ENCODE data around the gene NCOA7.
"Not testable (repeated sequence)": the region's sequence is repeated elsewhere in the genome, so short reads cannot be mapped to it uniquely, and the experiment has no call there.

NCOA7 gene

DNA sequence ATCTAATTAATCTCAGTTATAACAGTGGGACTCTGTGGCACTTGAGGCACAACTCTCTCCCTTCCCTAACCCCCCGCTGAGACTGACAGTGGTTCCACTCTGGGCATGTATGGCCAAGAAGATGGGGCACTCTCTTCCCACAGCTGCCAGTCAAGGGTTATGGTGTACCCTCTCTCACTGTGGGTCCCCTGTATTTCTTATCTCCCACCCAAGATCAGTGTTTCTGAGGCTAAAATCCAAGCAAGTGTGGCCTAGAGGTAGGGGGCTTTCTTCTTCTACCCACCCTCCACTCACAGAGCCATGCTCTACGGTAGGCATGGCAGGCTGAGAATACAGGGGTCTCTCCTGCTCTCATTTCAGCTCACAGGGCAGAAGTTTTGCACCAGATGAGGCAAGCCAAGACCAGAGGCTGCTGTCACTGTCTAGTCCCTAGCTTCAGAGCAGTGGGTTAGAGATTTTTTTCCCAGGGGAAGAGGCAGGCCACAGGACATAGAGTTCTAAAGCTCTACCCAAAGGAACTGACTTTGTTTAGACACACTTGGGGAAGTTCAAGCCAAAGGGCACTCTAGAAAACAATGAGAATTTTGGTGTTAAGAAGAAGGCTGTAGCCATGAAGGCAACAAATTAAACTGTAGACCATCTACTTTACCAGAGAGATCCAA, 134.1 kb downstream of the NCOA7 start:
- DNase-seq: no peak

GRCh38 chr6:125926711-125927110, 136.0 kb downstream of the NCOA7 start:
- DNase-seq: no peak

DNA sequence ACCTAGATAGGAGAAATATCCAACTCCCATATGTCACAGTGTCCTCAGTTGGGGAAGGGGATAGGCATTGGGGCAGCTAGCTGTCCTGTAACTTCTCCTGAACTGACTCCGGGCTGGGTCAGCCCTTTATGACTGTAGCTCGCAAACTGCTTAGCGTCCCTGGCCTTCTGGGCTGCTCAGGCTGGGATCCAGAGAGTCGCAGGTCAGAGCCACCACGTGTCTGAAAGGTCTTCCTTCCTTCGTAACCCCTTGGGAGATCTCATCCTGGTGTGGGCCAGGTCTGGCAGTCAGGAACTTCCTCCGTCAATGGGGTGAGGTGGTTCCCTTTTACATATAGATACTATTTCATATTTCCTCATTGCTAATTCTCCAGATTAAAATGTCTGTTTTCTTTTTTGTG, 137.0 kb downstream of the NCOA7 start:
- no peak for DNase-seq

DNA sequence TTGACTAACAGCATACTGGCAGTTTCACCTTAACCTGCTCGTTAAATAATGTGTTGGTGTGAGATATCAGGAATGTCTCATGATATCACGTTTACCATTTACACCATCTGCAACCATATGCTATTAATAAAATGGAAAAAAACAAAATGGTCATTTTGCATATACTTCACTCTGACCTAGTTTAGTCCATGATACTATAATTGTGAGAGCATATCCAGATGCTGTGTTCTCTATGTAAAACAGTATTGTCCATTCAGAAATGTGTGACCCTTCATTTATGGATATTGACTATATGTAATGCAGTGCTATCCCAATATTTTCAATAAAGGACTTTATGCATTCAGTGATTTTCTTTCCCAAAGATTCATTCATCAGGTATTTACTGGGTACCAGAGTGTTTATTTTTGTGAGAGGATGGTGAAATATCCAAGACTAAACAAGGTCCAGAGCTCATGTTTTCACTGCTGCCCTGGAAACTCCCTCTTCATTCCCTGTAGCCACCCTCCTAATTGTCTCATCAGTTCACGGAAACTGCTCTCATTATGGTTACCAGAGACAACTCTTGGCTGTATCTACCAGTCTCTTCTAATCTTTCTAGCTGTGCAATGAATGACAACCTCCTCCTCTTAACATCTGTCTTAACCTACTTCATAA, 140.1 kb downstream of the NCOA7 start:
- DNase-seq: peak; percentile 19

DNA sequence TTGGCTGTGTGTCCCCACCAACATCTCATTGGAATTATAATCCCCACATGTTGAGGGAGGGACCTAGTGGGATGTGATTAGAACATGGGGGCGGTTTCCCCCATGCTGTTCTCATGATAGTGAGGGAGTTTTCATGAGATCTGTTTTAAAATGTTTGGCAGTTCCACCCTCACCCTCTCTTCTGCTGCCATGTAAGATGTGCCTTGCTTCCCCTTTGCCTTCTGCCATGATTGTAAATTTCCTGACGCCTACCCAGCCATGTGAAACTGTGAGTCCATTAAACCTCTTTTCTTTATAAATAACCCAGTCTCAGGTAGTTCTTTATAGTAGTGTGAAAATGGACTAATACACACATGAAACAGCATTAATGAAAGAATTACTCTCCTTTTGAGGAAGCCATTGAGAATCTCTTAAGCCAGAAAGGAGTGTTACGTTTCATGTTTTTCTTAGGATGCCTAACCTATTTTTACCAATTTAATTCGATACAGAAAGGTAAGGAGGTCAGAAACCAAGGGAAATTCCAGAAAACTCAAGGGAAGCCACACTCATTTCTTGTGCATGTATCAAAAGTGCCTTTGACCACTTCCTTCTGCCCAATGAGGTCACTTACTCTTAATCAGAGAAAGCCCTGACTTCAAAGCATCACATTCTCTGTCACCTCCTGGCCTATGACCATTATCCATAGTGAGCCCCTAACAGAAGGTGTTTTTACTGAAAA, 141.1 kb downstream of the NCOA7 start:
- no peak for DNase-seq

DNA sequence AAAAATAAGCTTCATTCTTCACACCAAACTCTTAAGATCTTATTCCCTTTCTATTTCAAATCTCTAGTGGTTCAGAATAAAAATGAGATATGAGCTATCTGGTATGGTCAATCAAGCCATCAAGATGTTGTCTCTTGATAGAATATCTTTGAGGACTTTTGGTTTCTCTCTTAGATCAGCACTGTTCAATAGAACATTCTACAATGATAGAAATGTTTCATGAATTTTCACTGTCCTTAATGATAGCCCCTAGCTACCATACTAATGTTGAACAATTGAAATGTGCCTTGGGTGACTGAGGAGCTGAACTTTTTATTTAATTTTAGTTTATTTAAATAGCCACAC, 141.7 kb downstream of the NCOA7 start:
- no peak for DNase-seq

- DNase-seq: not testable (repeated sequence)
Measured at GRCh38 chr6:125935520-125935919, 144.8 kb downstream of the NCOA7 start.

GRCh38 chr6:125939026-125939425, 148.3 kb downstream of the NCOA7 start:
- no peak for DNase-seq

- DNase-seq: no peak
Measured at GRCh38 chr6:125939791-125940190, 149.0 kb downstream of the NCOA7 start.

- DNase-seq: no peak
Measured at GRCh38 chr6:125940247-125941041, 149.7 kb downstream of the NCOA7 start.

- DNase-seq: no peak
Measured at GRCh38 chr6:125942672-125943527, 152.1 kb downstream of the NCOA7 start.

- no peak for DNase-seq
Measured at GRCh38 chr6:125943528-125944433, 153.0 kb downstream of the NCOA7 start.

DNA sequence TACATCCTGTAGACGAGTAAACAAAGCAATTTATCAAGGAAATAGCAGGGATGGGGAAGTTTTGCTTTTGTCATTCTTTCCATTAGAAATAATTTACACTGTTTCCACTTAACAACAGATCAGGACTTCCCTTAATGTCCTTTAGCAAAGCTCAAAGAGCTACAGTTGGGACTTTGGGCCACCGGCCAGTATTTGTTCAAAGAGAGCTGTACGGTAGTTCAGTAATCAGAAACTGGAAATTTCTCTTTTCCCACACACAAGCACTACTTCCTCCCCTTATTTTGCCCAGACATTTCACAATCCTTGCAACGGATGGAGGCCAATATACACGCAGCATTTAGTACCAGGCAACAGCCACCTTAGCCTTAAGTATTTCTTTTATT, 153.7 kb downstream of the NCOA7 start:
- DNase-seq: no peak

DNA sequence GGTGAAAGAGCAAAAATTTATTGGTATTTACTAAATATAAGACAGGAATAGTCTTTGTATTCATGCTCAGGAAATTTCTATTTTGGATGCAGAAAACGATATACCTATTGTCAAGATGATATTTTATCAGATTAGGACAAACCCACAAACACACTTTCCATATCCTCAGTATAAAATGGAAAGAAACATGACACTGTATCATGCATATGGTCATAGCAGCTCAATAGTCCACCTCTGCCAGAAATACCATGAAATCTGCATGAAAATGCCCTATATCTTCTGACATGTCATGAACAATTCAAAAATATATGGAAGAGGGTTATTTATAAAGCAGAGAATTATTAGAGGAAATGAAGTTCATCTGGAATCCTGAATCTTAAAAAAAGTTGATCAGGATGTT, 154.1 kb downstream of the NCOA7 start:
- no peak for DNase-seq

GRCh38 chr6:125945378-125946141, 154.8 kb downstream of the NCOA7 start:
- DNase-seq: no peak

DNA sequence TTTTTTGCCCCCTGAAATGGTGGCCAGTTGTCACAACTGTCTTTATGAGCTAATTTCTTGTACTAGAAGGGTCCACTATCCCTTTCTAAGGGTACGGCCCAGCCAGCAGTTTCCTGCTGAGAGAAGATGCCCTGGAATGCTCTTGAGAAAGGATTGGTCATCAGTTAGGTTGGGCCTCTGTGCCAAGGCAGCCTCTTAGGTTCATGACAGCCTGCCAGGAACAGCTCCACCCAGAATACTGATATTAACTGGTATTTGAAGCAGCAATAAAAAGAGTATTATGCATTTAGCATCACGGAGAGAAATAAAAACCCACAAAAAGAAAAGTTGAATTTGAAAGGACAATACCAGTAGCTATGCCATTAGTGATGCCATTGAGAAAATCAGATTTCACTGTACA, 156.9 kb downstream of the NCOA7 start:
- DNase-seq: no peak

- no peak for DNase-seq
Measured at GRCh38 chr6:125948455-125948854, 157.7 kb downstream of the NCOA7 start.

DNA sequence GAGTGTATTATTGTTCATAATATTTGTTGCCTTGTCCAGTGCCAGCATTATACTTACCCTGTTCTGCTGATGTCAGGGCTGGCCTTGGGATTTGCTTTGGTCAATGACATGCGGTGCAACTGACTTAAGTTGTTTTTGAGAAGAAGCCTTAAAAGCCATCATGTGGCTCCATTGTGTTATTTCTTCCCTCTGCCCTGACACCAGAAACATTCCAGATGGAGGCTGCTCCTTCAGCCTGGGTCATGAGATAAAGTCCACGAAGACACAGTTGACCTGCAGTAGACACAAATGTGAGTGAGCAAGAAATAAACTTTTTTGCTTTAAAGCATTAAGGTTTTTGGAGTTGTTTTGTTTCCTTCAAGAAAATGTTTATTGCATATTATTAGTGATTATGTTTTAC, 158.3 kb downstream of the NCOA7 start:
- no peak for DNase-seq

DNA sequence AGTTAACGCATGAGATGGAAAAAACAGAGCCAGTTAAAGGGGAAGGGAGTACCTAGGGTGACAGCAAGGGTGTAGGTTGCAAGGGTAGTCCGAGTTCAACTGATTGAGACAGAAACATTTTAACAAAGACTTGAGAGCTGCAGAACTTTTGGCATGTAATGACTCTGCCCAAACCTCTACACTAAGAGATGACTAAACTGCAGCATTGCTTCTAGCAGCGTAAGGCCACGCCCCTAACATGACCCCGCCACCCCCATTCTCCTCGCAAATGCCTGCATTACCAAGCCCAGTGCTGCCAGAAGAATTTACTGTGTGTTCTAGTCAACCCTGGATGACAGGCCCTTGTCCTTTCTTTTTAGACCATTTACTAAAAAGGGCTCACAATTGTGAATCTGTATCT, 159.5 kb downstream of the NCOA7 start:
- no peak for DNase-seq

DNA sequence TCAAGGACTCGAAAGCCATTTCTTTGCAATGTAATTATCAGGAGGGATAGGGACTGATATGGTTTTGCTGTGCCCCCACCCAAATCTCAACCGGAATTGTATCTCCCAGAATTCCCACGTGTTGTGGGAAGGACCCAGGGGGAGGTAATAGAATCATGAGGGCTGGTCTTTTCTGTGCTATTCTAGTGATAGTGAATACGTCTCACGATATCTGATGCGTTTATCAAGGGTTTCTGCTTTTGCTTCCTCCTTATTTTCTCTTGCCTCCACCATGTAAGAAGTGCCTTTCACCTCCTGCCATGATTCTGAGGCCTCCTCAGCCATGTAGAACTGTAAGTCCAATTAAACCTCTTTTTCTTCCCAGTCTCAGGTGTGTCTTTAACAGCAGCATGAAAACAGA, 160.0 kb downstream of the NCOA7 start:
- DNase-seq: not testable (repeated sequence)

DNA sequence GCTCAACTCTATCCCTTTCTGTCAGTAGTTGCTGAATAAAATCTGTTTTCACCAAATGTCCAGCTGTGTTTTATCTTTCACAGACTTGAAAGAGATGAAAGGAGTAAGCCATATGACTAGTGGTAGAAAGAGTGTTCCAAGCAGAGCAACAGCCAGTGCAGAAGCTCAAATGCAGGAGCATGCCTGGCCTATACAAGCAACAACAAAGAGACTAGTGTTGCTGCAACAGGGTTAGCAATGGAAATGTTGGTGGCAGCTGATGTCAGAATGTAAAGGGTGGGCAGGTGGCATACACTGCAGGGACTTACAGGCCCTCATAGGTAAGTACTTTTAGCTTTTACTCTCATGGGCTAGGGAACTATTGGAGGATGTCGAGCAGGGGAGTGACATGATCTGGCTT, 160.6 kb downstream of the NCOA7 start:
- no peak for DNase-seq

Data from NCI-H2171 treated with DMSO at 0.1 percent for 48 hours (cell line).